ENCODE data around the gene C4B.
"Not testable (repeated sequence)": the region's sequence is repeated elsewhere in the genome, so short reads cannot be mapped to it uniquely, and the experiment has no call there.

Gene C4B

DNA sequence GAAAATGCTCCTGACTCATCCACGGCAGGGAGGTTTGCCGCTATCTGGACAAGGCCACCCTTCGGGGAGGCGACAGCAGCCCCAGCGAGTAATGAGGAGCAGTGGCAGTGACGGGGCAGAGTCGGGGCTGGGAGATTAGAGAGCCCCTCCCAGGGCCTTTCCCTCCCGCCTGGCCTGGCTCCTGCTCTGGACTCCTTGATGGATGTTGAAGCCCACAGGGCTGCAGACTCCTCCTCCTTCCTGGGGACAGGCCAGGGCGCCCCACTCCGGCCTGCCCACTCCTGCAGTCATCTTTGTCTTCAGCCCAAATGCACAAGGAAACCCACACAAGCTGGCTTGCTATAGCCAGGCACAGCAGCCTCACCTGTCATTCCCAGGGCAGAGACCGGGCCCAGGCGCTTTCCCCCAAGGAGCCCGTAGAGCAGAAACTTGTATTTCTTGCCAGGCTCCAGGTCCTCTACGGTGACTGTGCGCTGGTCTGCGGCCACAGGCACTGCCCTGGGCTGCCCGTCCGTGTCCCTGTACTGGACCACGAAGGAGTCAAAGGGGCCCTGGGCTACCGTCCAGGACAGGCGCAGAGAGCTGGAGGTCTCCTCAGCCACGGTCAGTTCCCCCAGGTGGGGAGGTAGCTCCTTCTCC is 31.3 kb downstream of the C4B start:
- H3K27ac ChIP-seq = peak overlapping the region; percentile 53 to 74
- H3K4me1 ChIP-seq = peaks cover 0 to 27% (median 20%) of the 10 kb centered on the region in 4 donors
- H3K27me3 ChIP-seq = no peaks in the 10 kb centered on the region
- peak in 1 of 2 donors; percentile 73 for DNase-seq
- H3K36me3 ChIP-seq = peaks cover 0 to 4% (median 3%) of the 10 kb centered on the region in 3 donors
- intact Hi-C loops (cut with DNase I; ENCODE audit: low total_unique reads) = no loop called here
- TF ChIP-seq CTCF (IDR thresholded peaks at IDR 0.05) = no peak
- no peaks in the 10 kb centered on the region for H3K9me3 ChIP-seq
- no peak overlapping the region for H3K4me3 ChIP-seq

GRCh38 chr6:32046450-32047083 is 32.0 kb downstream of the C4B start:
- Histone ChIP-seq H3K4me3 (no peak overlapping the region), H3K27ac (peak overlapping the region; percentile 53 to 74), H3K36me3 (peaks cover 0 to 4% (median 3%) of the 10 kb centered on the region in 3 donors), H3K27me3 (no peaks in the 10 kb centered on the region), H3K4me1 (peaks cover 0 to 27% (median 20%) of the 10 kb centered on the region in 4 donors), H3K9me3 (no peaks in the 10 kb centered on the region)
- peak; percentile 67 to 79 for DNase-seq
- TF ChIP-seq CTCF (IDR thresholded peaks at IDR 0.05) = no peak
- intact Hi-C loops (cut with DNase I; ENCODE audit: low total_unique reads) = no loop called here

DNA sequence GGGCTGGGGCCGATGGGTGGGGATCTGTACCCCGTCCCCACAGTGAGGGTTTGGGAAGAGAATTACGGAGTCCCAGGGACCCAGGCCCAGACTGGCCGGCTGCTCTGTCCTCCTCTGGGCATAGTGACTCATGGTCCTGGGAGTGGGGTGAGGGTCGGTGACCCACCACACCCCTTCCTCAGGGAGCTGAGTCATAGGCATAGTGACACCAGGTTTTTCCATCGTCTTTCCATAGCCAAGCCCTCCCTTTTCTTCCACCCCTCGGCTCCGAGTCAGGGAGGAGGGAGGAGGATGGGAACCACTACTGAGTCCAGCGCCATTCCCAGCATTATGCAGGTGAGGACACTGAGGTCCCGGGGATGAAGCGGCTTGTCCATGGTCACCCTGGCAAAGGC is 32.5 kb downstream of the C4B start:
- Histone ChIP-seq H3K36me3 (peaks cover 0 to 6% (median 3%) of the 10 kb centered on the region in 3 donors), H3K9me3 (no peaks in the 10 kb centered on the region), H3K4me3 (no peak overlapping the region), H3K4me1 (peaks cover 0 to 27% (median 20%) of the 10 kb centered on the region in 4 donors), H3K27ac (peak overlapping the region; percentile 53 to 74), H3K27me3 (no peaks in the 10 kb centered on the region)
- intact Hi-C loops (cut with DNase I; ENCODE audit: low total_unique reads) = no loop called here
- DNase-seq = peak; percentile 79 to 86
- no peak for TF ChIP-seq CTCF (IDR thresholded peaks at IDR 0.05)

DNA sequence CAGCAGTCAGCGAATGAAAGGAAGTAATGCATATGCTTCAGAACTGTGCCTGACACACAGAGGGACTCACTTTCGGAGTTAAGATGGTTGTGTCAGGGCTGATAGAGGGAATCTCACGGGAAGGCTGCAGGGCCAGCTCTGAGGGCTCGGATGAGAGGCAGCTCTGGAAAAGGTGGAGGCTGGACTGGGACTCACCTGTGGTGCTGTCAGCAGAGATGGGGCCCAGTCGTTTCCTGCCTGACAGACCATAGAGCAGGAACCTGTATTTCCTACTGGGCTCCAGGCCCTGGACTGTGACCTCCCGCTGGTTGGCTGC is 32.9 kb downstream of the C4B start:
- no peak overlapping the region for H3K4me3 ChIP-seq
- no peaks in the 10 kb centered on the region for H3K9me3 ChIP-seq
- H3K27me3 ChIP-seq = no peaks in the 10 kb centered on the region
- no peak for TF ChIP-seq CTCF (IDR thresholded peaks at IDR 0.05)
- peak overlapping the region; percentile 15 to 74 for H3K27ac ChIP-seq
- peaks cover 0 to 27% (median 20%) of the 10 kb centered on the region in 4 donors for H3K4me1 ChIP-seq
- no peak for DNase-seq
- intact Hi-C loops (cut with DNase I; ENCODE audit: low total_unique reads) = no loop called here
- H3K36me3 ChIP-seq = peaks cover 0 to 10% (median 4%) of the 10 kb centered on the region in 3 donors

DNA sequence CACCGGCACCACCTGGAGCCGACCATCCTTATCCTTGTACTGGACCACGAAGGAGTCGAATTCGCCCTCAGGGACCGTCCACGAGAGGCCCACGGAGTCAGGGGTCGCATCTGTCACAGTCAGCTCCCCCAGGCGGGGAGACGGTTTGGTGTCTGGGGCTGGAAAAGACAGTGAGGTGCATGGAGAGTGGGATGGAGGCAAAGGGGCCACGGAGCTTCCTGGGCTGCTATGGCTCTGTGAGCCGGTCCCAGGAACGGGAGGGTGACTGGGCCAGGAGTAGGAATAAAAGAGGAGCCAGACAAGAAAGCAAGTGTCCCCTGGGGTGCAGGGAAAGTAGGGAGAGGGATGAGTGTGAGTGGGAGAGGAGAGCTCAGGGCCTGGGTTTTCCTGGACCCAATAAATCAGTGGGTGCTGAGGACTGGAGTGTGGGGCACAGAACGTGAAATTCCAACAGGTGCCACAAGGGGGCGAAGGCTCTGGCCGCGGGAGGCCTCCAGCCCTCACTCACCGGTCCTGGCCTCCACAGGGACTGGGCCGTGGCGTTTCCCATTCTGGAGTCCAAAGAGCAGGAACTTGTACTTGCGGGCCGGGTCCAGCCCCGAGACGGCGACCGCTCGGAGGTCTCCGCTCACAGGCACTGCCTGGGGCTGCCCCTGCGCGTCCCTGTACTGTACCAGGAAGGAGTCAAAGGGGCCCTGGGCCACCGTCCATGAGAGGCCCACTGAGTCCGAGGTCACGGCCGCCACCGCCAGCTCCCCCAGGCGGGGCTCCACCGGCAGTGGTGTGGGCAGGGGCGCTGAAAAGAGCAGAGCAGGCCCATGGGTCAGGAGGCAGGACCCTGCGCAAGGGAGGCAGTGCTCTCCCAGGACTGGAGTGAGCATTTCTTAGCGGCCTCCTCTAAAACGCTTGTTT is 33.5 kb downstream of the C4B start:
- no peak overlapping the region for H3K4me3 ChIP-seq
- H3K36me3 ChIP-seq = peaks cover 0 to 16% (median 10%) of the 10 kb centered on the region in 3 donors
- H3K27me3 ChIP-seq = no peaks in the 10 kb centered on the region
- peak overlapping the region; percentile 15 to 74 for H3K27ac ChIP-seq
- peak; percentile 71 to 87 for DNase-seq
- TF ChIP-seq CTCF (IDR thresholded peaks at IDR 0.05) = peak; percentile 81 to 85
- intact Hi-C loops (cut with DNase I; ENCODE audit: low total_unique reads) = no loop called here
- H3K4me1 ChIP-seq = peaks cover 0 to 27% (median 20%) of the 10 kb centered on the region in 4 donors
- H3K9me3 ChIP-seq = no peaks in the 10 kb centered on the region

- H3K4me3 ChIP-seq; H3K9me3 ChIP-seq; intact Hi-C loops (cut with DNase I; ENCODE audit: low total_unique reads); H3K27ac ChIP-seq; DNase-seq; H3K27me3 ChIP-seq: not testable (repeated sequence)
- Histone ChIP-seq H3K4me1 (peaks cover 0 to 27% (median 20%) of the 10 kb centered on the region in 4 donors), H3K36me3 (peaks cover 0 to 25% (median 16%) of the 10 kb centered on the region in 3 donors)
These were observed 34.6 kb downstream of the C4B start for GRCh38 chr6:32049149-32049548.

DNA sequence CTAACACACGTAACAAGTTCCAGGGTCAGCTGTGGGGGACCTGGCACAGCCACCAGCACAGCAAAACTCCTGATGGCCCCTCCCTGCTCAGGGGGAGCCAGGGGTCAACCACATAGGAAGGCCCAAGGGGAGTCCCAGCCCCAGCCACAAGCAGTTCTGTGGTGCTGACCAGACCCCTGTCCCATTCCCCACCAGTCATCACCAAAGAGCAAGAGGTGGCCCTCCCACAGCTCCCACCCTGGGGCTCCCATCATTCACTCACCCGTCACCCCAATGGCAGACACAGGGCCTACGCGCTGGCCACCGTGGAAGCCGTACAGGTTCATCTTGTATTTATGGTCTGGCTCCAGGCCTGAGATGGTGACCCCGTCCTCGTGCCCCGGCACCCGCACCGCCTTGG is 35.1 kb downstream of the C4B start:
- H3K27me3 ChIP-seq; H3K27ac ChIP-seq; H3K4me3 ChIP-seq; intact Hi-C loops (cut with DNase I; ENCODE audit: low total_unique reads); DNase-seq; H3K9me3 ChIP-seq: not testable (repeated sequence)
- Histone ChIP-seq H3K4me1 (peaks cover 0 to 27% (median 20%) of the 10 kb centered on the region in 4 donors), H3K36me3 (peaks cover 0 to 25% (median 20%) of the 10 kb centered on the region in 3 donors)
